GM12878 (cell line): ENCODE results near the gene GFM1. TPM values are rescaled to one million over a fixed set of nuclear protein-coding genes. Genes with fewer than 3 reads are reported as not detected.

ENCODE experiments used
- ATAC-seq: fragments of 200-7000 bp; cut with Tn5 transposase; 3 replicates; pipeline ENCODE4 v1.9.1; 2020; ENCODE audit warnings: mild to moderate bottlenecking, moderate library complexity
- BruUV-seq: library from RNA; stranded (reverse); fragments of 400-500 nt; replicated peaks from 2 replicates; lab custom pipeline; 2021; lab: Mats Ljungman, UMichigan
- CTCF ChIA-PET: fragments of 300-600 bp; sonication (Branson Sonifier 250); formaldehyde crosslinking; extraction: SDS; loops from one replicate; lab custom pipeline; 2021; ENCODE audit warnings: inconsistent platforms; lab: Yijun Ruan, JAX
- POLR2A ChIA-PET: fragments of 350-600 bp; formaldehyde crosslinking; extraction: SDS; loops from one replicate; lab custom pipeline; 2021; ENCODE audit warnings: inconsistent platforms; lab: Charles Lee
- RAD21 ChIA-PET: fragments of 300-600 bp; sonication (Branson Sonifier 250); formaldehyde crosslinking; loops from one replicate; lab custom pipeline; 2023; ENCODE audit warnings: antibody characterized with exemption; ENCODE audit not compliant: unreplicated experiment; lab: Charles Lee
- SMC1A ChIA-PET: fragments of 300-600 bp; sonication (Branson Sonifier 250); formaldehyde crosslinking; loops from one replicate; lab custom pipeline; 2023; ENCODE audit not compliant: unreplicated experiment, uncharacterized antibody; lab: Charles Lee
- DNase-seq: peaks from one replicate; pipeline ENCODE4 v3.0.0-alpha.2; 2011; ENCODE audit warnings: low read depth, low spot score
- FAIRE-seq: peaks from 3 replicates; lab custom pipeline; 2011; peaks lifted over from hg19 to GRCh38; lab: Jason Lieb, UNC
- H2AFZ ChIP-seq: 2 replicates; pipeline ENCODE4 v1.6.0; 2011; ENCODE audit warnings: low read depth, low read length, control low read depth; ENCODE audit not compliant: control insufficient read depth
- H3K27ac ChIP-seq: 2 replicates; pipeline ENCODE4 v1.5.1; 2011; ENCODE audit warnings: control low read depth; ENCODE audit not compliant: control insufficient read depth, insufficient read depth
- H3K27me3 ChIP-seq, 2 experiments: replicated peaks in 1 of 2; 2 replicates each; pipeline versions ENCODE4 v1.6.0 to v1.6.1; 2011; ENCODE audit warnings: low read length in 1 of 2; ENCODE audit not compliant: control insufficient read depth in 2 of 2, insufficient read depth in 2 of 2
- H3K36me3 ChIP-seq, 2 experiments: 2 replicates each; pipeline ENCODE4 v1.5.1; 2011; ENCODE audit warnings: low read length in 1 of 2; ENCODE audit not compliant: control insufficient read depth in 2 of 2, insufficient read depth in 2 of 2
- H3K4me1 ChIP-seq: 2 replicates; pipeline ENCODE4 v1.6.1; 2011; ENCODE audit warnings: mild to moderate bottlenecking, low read length, moderate library complexity, mixed read lengths; ENCODE audit not compliant: control insufficient read depth, insufficient read depth
- H3K4me2 ChIP-seq: 2 replicates; pipeline ENCODE4 v1.6.0; 2011; ENCODE audit warnings: control low read depth; ENCODE audit not compliant: control insufficient read depth, insufficient read depth
- H3K4me3 ChIP-seq: fragments of 200-600 bp; sonication (generic); 2 replicates; pipeline ENCODE4 v1.5.1; 2016
- H3K79me2 ChIP-seq: 2 replicates; pipeline ENCODE4 v1.6.0; 2011; ENCODE audit warnings: low read length; ENCODE audit not compliant: control insufficient read depth, insufficient read depth
- H3K9ac ChIP-seq: 2 replicates; pipeline ENCODE4 v1.8.0; 2011; ENCODE audit warnings: low read length, control low read depth, mixed read lengths; ENCODE audit not compliant: control insufficient read depth, insufficient read depth
- H3K9me3 ChIP-seq: replicated peaks from 3 replicates; pipeline ENCODE4 v1.5.1; 2011; ENCODE audit warnings: mild to moderate bottlenecking, low read length; ENCODE audit not compliant: control insufficient read depth, insufficient read depth
- H4K20me1 ChIP-seq: 2 replicates; pipeline ENCODE4 v1.6.0; 2011; ENCODE audit not compliant: control insufficient read depth, insufficient read depth
- CBX5 ChIP-seq: sonication (generic); IDR thresholded peaks from 2 replicates; pipeline ENCODE4 v1.6.1; 2016; ENCODE audit warnings: low read depth, moderate library complexity, mild to moderate bottlenecking, inconsistent platforms
- ETV6 ChIP-seq, 2 experiments: fragments of 450-650 bp in 1 of 2; IDR thresholded peaks in 1 of 2; conservative IDR thresholded peaks in 1 of 2; 2 replicates each; pipeline ENCODE4 v1.6.1; 2014; ENCODE audit warnings: antibody characterized with exemption in 1 of 2, borderline replicate concordance in 1 of 2, low read depth in 1 of 2, mild to moderate bottlenecking in 1 of 2, moderate library complexity in 1 of 2
- NFXL1 ChIP-seq: fragments of 450-650 bp; IDR thresholded peaks from 2 replicates; pipeline ENCODE4 v1.6.1; 2017; ENCODE audit warnings: antibody characterized with exemption, mild to moderate bottlenecking, borderline replicate concordance
- PAX8 ChIP-seq: fragments of 450-650 bp; IDR thresholded peaks from 2 replicates; pipeline ENCODE4 v1.6.1; 2017; ENCODE audit warnings: mild to moderate bottlenecking, moderate library complexity
- SIX5 ChIP-seq: IDR thresholded peaks from 2 replicates; pipeline ENCODE4 v1.6.1; 2011; ENCODE audit warnings: mild to moderate bottlenecking, low read depth, low read length, moderate library complexity; ENCODE audit not compliant: severe bottlenecking
- SMARCA5 ChIP-seq: fragments of 450-650 bp; IDR thresholded peaks from 2 replicates; pipeline ENCODE4 v1.6.1; 2017; ENCODE audit warnings: mild to moderate bottlenecking
- TCF3 ChIP-seq: IDR thresholded peaks from 2 replicates; pipeline ENCODE4 v1.6.1; 2012; ENCODE audit warnings: low read depth, mild to moderate bottlenecking, low read length, borderline replicate concordance; ENCODE audit not compliant: insufficient read depth
- YY1 ChIP-seq: IDR thresholded peaks from 2 replicates; pipeline ENCODE4 v1.6.1; 2011; ENCODE audit warnings: low read depth, mild to moderate bottlenecking, low read length
- ZNF622 ChIP-seq: fragments of 450-650 bp; IDR thresholded peaks from 2 replicates; pipeline ENCODE4 v1.6.1; 2017; ENCODE audit warnings: mild to moderate bottlenecking, inconsistent platforms
- WGBS: methylation state at CpG from one replicate; pipeline ENCODE4 v1.1.6; 2016; ENCODE audit warnings: low lambda C conversion rate; ENCODE audit not compliant: insufficient replicate concordance, insufficient coverage; ENCODE audit errors: missing lambda C conversion rate; 5-methylcytosine and 5-hydroxymethylcytosine counted together
- in situ Hi-C: fragments of 300-500 bp; cut with MboI; formaldehyde crosslinking; loops from 9 replicates; pipeline ENCODE4 v1.14.3; 2018; ENCODE audit warnings: mixed read lengths
- intact Hi-C: fragments of 100-400 bp; cut with micrococcal nuclease; formaldehyde crosslinking; loops from one replicate; pipeline ENCODE4 v1.14.2; 2022; ENCODE audit not compliant: unreplicated experiment
- polyA plus RNA-seq, 11 experiments: library from polyadenylated mRNA; depleted of rRNA in 4 of 11; unstranded in 6 of 11; stranded (reverse) in 5 of 11; fragments of >200 nt; fragmentation: Nextera tagmentation in 4 of 11; fragmentation: Illumina TruSeq in 1 of 11; extraction: Ambion mirVana in 4 of 11; extraction: Trizol in 1 of 11; gene quantifications; 1 replicate in 1 of 11; 2 replicates in 10 of 11; pipeline versions ENCODE4 v1.2.1 to v1.2.3, GENCODE V29; 2011 to 2016; ENCODE audit warnings: inconsistent platforms in 2 of 11, missing spikeins in 2 of 11, low read depth in 1 of 11
- total RNA-seq, 4 experiments: library from RNA; depleted of rRNA in 3 of 4; stranded (reverse); fragments of >200 nt in 3 of 4; fragmentation: Illumina TruSeq in 1 of 4; extraction: Trizol in 1 of 4; gene quantifications; 2 replicates each; pipeline versions ENCODE4 v1.2.1 to v1.2.3, GENCODE V29; 2013 to 2021
- TF ChIP-seq, protein P1 (sequence below): IDR thresholded peaks from 2 replicates; pipeline ENCODE4 v1.6.1; 2012; ENCODE audit warnings: low read depth, low read length, improper control_type of control experiment
- TF ChIP-seq, protein P2 (sequence below): IDR thresholded peaks from 2 replicates; pipeline ENCODE4 v1.6.1; 2011; ENCODE audit warnings: low read depth, low read length, improper control_type of control experiment, borderline replicate concordance

GFM1 gene
- total and polyA plus RNA-seq, 10 of the 15 experiments (the other 5 are each of a cell fraction or from before 2014, with no cell fraction given) = 36.9 to 87.2 (median 57.3) TPM

DNA sequence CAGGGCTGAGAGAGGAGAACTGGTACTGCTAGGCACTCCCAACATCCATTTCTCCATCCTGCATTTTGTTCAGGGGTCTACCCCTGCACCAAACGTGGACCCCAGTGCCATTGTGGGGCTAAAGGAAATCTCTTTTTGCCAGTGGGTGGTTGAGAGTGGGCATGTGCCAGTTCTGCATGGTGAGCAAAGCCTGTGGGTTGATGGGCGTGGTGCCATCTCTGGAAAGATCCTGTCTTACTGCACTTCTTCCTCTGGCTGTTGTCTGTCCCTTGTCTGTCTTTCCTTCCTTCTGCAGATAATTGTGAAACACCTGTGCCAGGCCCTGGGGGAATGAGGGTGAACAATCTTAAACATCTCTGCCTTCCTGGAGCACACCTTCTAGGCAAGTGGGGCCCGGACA is 89.3 kb downstream of the GFM1 start (continued):
- TF ChIP-seq, protein P1, sequence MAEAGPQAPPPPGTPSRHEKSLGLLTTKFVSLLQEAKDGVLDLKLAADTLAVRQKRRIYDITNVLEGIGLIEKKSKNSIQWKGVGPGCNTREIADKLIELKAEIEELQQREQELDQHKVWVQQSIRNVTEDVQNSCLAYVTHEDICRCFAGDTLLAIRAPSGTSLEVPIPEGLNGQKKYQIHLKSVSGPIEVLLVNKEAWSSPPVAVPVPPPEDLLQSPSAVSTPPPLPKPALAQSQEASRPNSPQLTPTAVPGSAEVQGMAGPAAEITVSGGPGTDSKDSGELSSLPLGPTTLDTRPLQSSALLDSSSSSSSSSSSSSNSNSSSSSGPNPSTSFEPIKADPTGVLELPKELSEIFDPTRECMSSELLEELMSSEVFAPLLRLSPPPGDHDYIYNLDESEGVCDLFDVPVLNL = no peak
- TF ChIP-seq, protein P2, sequence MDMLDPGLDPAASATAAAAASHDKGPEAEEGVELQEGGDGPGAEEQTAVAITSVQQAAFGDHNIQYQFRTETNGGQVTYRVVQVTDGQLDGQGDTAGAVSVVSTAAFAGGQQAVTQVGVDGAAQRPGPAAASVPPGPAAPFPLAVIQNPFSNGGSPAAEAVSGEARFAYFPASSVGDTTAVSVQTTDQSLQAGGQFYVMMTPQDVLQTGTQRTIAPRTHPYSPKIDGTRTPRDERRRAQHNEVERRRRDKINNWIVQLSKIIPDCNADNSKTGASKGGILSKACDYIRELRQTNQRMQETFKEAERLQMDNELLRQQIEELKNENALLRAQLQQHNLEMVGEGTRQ = no peak
- TF ChIP-seq PAX8 (no peak), ZNF622 (no peak)

DNA sequence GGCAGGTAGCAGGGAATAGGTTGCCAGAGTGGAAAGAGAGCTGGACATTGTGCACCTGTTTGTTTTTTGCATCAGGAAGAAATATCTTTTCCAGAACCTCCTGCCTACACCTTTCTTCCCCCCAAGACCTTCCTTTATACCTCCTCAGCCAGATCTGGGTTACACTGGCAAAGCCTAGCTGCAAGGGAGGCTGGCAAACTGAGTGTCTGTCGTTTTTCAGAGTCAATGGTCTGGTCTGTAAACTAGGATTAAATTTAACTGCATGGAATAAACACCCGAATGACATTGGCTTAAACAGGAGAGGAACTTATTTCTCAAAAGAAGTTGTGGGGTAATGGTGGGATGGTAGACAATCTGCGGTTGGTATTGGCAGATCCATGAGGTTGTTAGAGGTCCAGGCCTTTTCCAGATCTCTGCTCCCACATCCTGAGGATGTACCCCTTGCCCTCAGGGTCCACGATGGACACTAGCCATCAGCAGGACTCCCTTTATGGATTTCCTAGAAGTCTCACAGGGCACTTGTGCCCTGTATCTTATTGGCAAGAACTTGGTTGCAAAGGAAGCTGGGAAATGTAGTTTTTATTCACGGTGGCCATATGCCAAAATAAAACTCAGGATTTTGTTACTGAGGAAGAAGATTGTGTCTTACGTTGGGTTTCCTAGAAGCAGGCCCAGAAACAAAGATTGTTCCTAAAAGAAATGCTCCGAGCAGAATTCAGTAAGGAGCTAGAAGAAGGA is 91.1 kb downstream of the GFM1 start:
- H3K9ac ChIP-seq = no peak overlapping the region
- no peaks in the 10 kb centered on the region for H3K9me3 ChIP-seq
- no peak for DNase-seq
- H4K20me1 ChIP-seq = no peaks in the 10 kb centered on the region
- in situ Hi-C loops (no loop called here), intact Hi-C loops (no loop called here)
- no peak for ATAC-seq
- CTCF ChIA-PET = interaction anchor here (1.1 to 3.4 kb wide), 2 partner anchors 8 to 56 kb away, joined by 4 to 22 read pairs; no protein-coding TSS in a partner anchor
- POLR2A ChIA-PET = no interaction called here
- TF ChIP-seq ETV6 (conservative IDR thresholded peaks at IDR 0.05 in 1 of 2, IDR thresholded peaks at IDR 0.05 in 1 of 2; ENCODE audit: borderline replicate concordance in 1 of 2, low read depth in 1 of 2) = no peak
- no peak for TF ChIP-seq TCF3
- peak; percentile 31; the same call in 1 of the 2 replicates for TF ChIP-seq YY1
- TF ChIP-seq SMARCA5 = no peak
- TF ChIP-seq NFXL1 = no peak
- peak; percentile 37 for TF ChIP-seq SIX5
- no peak for TF ChIP-seq CBX5
- H3K36me3 ChIP-seq = no peaks in the 10 kb centered on the region
- WGBS = 68% methylated on average over 7 of the region's 7 CpGs
- H2AFZ ChIP-seq = no peak overlapping the region
- no peaks in the 10 kb centered on the region for H3K27me3 ChIP-seq
- no peak overlapping the region for H3K27ac ChIP-seq
- RAD21 ChIA-PET = no interaction called here
- H3K4me3 ChIP-seq = no peak overlapping the region
- no peaks in the 10 kb centered on the region for H3K79me2 ChIP-seq
- SMC1A ChIA-PET = interaction anchor here (1.2 kb wide), 1 partner anchor 14 kb away, joined by 3 read pairs; no protein-coding TSS in a partner anchor
- H3K4me1 ChIP-seq = peaks cover 5% of the 10 kb centered on the region
- BruUV-seq = no TSS peak
- no peak for FAIRE-seq
- H3K4me2 ChIP-seq = no peak overlapping the region
